Caki2 (cell line): Measurements from ENCODE around the gene C8G. TPM values are rescaled to one million over a fixed set of nuclear protein-coding genes. Genes with fewer than 3 reads are reported as not detected.

ENCODE experiments used
- DNase-seq: peaks from one replicate; pipeline ENCODE4 v3.0.0-alpha.2; 2015; ENCODE audit warnings: low read depth
- in situ Hi-C: cut with HindIII; loops from 2 replicates; pipeline ENCODE4 v1.10.0; 2016; ENCODE audit warnings: low sequenced_read_pairs, low pct_unique_long_range_greater_than_20kb, mixed read lengths
- total RNA-seq: library from RNA; depleted of rRNA; stranded (reverse); fragments of >200 nt; shearing (Covaris generic); gene quantifications from 2 replicates; pipeline ENCODE4 v1.2.3, GENCODE V29; 2014; ENCODE audit warnings: low replicate concordance

The C8G gene
- total RNA-seq, 1 experiment from 2014 or later = not detected

GRCh38 chr9:136949239-136949816, 4.3 kb downstream of the C8G start:
- DNase-seq = no peak

DNA sequence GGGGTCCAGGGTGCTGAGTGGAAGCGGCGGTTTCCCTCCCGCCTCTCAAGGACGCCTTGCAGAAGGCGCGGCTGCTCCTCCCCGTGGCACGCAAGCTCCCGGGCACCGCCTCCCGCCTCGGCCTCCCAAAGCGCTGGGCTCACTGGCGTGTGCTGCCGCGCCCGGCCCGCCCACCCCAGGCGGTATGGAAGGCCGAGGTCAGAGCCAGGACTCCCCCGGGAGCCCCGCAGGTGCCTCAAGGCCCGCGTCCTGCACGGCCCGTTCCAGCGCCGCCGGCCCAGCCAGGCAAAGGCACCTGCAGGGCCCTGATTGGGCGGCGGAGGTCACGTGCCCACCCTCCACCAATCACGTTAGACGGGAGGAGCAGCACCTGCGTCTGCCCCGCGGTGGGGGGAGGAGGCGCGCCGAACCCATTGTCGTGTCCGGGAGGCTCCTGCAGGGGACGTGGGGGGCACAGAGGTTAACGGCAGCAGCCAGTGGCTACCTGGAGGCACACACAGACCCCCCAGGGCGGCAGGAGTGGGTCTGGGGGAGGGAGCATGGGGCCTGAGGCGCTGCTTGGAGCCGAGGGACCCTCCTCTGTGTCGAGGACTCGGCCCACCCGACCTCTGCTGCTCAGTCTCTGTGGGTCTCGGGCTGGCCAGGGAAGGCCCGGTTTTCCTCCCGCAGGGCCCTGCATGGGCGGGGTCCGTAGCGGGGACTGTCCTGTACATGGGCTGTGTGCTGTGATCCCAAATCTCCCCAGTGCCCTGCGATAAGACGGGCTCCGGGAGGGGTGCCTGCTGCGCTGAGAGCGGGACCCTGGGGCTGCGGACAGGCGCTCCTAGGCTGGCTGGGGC, 5.0 kb downstream of the C8G start:
- in situ Hi-C loops = no loop called here
- peak; percentile 95 for DNase-seq

More at GRCh38 chr9:136949239-136949816, 4.3 kb downstream of the C8G start:
- in situ Hi-C loops = no loop called here

DNA sequence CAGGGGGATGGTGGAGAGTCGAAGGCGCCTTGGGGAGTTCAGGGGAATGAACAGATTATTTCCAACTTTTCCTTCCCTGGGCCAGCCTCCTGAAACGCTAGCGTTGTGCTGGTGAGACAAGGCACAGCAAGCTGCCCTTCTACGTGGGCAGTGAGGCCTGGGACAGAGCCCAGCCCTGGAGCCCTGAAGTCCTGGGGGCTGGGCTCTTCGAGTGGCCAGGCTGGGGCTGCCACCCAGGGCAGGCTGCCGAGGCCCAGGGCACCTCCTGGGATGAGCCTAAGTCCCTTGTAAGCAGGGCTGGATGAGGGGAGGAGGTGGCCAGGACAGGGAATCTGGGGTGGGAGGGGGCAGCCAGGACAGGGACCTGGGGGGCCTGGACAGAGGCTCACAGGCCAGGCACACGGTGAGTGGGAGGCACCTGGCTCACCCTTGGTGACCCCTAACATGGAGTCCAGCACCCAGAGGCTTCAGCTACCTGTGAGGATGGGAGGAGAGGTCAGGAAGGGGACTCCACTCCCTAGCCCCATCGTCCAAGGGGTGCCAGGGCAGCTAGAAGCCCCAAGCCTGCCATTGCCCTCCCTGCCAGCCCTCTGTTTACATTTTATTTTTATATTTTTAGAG, 5.7 kb downstream of the C8G start:
- in situ Hi-C loops = no loop called here
- no peak for DNase-seq

GRCh38 chr9:136951541-136952320, 6.7 kb downstream of the C8G start, which contains the start of gene LCN12:
Gene LCN12, plus strand, starts transcription at chr9:136952273. Its CDS starts 55 bp downstream, at chr9:136952328.
- in situ Hi-C loops = no loop called here
- DNase-seq = no peak

DNA sequence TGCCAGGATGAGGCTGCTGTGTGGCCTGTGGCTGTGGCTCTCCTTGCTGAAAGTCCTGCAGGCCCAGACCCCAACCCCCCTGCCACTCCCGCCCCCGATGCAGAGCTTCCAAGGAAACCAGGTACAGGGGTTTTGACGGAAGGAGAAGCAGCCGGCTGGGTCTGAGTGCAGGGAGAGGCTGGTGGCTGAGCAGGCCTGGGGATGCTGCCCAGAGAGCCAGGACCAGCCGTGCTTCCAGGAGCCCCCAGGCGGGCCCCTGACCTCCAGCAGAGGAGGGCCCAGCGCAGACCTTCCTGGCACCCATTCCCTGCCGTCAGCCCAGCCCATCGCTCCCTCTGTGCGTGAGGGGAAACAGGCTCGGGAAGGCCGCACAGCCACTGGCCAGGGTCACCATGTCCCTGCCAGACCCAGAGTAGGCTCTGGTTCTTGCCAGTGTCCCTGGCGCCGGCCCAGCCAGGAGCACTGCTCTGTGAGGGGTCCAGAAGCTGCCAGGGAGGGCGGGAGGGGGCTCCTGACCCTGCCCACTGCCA, 7.3 kb downstream of the C8G start:
- no peak for DNase-seq
- in situ Hi-C loops = no loop called here

DNA sequence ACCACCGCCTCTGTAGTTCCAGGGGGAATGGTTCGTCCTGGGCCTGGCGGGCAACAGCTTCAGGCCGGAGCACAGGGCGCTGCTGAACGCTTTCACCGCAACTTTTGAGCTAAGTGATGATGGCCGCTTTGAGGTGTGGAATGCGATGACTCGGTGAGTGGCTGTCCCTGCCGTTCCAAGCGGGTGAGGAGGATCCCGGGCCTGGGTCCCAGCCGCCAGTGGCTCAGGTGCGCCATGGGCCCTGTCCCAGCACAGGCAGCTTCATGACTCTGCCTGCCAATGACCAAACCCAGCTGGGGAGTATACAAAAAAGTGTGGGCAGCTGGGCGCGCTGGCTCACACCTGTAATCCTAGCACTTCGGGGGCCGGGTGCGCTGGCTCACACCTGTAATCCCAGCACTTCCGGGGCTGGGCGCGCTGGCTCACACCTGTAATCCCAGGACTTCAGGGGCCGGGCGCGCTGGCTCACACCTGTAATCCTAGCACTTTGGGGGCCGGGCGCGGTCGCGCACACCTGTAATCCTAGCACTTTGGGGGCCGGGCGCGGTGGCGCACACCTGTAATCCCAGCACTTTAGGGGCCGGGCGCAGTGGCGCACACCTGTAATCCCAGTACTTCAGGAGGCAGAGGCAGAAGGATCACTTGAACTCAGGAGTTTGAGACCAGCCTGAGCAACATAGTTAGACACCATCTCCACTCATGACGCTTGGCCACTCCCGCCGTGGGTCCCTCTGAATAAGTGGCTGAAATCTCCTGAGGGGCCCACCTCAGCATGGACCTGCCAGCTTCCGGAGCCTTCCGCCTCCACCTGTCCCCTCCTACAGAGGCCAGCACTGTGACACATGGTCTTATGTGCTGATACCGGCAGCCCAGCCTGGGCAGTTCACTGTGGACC, 8.1 kb downstream of the C8G start:
- in situ Hi-C loops = no loop called here

GRCh38 chr9:136953771-136954269, 8.8 kb downstream of the C8G start:
- no peak for DNase-seq
- in situ Hi-C loops = no loop called here

More for the DNA sequence above, 8.1 kb downstream of the C8G start:
- DNase-seq = no peak

DNA sequence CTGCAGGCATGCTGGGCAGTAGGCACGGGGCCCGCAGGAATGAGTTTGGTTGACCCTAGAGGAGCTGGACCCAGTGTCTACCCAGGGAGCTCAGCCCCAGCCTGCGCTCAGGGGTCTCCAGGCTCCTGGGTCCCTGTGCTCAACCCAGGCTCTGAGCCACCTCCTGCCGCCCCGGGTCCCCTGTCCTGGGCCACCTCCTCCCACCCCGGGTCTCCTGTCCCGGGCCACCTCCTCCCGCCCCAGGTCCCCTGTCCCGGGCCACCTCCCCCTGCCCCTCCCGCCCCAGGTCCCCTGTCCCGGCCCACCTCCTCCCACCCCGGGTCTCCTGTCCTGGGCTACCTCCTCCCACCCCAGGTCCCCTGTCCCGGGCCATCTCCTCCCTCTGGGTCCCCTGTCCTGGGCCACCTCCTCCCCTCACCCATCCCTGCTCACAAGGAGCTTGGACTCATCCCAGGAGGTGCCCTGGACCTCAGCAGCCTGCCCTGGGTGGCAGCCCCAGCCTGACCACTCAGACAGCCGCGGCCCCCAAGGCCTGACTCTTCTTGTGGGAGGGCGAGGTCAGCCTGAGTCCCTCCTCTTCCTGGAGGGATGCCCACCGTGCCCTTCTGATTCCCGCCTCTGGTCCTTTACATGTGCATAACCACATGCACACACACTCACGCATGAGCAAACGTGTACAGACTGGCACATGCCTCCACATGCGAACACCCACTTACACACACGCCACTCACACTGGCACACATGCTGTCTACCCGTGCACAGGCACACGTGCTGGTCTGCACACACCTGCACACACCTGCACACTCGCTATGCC, 9.4 kb downstream of the C8G start:
- no peak for DNase-seq
- in situ Hi-C loops = no loop called here

- in situ Hi-C loops = no loop called here
- DNase-seq = no peak
Observed at GRCh38 chr9:136955202-136955942, 10.3 kb downstream of the C8G start.

DNA sequence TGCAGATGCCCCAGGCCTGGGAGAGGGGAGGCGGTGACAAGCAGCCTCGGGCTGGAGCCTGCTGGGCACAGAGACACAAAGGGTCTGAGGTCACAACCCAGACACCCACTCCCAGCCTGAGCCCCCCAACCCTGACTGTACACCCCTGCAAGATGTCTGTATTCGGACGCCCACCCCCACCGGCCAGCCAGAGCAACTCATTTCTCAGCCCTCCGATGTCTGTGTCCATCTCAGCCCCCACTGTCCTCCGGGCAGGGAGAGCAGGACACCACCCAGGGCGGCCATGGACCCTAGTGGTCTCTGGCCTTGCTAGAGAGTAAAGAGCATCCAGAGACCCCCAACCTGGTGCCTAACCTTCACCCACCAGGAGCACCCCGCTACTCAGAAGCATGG, 10.9 kb downstream of the C8G start:
- no peak for DNase-seq
- in situ Hi-C loops = no loop called here

- no peak for DNase-seq
- in situ Hi-C loops = no loop called here
Observed at GRCh38 chr9:136956604-136957003, 11.6 kb downstream of the C8G start.

- in situ Hi-C loops = no loop called here
- no peak for DNase-seq
Observed at GRCh38 chr9:136957461-136957860, 12.4 kb downstream of the C8G start.

GRCh38 chr9:136957901-136958300, 12.9 kb downstream of the C8G start:
- no peak for DNase-seq
- in situ Hi-C loops = no loop called here

GRCh38 chr9:136958473-136958872, 13.4 kb downstream of the C8G start:
- in situ Hi-C loops = no loop called here
- DNase-seq = no peak

GRCh38 chr9:136958898-136959850, 14.1 kb downstream of the C8G start:
- DNase-seq = no peak
- in situ Hi-C loops = no loop called here
